Measurements from ENCODE around the gene ALG2.
A peak's percentile ranks its signal among the peaks of the same experiment; 100 is the strongest.
"Not testable (repeated sequence)": the region's sequence is repeated elsewhere in the genome, so short reads cannot be mapped to it uniquely, and the experiment has no call there.

The ALG2 gene

GRCh38 chr9:99197987-99198386, 23.8 kb downstream of the ALG2 start:
- intact Hi-C loops (cut with DNase I), result no loop called here
- DNase-seq, result peak in 4 of 42 donors; percentile 15 to 46 (median 19)

DNA sequence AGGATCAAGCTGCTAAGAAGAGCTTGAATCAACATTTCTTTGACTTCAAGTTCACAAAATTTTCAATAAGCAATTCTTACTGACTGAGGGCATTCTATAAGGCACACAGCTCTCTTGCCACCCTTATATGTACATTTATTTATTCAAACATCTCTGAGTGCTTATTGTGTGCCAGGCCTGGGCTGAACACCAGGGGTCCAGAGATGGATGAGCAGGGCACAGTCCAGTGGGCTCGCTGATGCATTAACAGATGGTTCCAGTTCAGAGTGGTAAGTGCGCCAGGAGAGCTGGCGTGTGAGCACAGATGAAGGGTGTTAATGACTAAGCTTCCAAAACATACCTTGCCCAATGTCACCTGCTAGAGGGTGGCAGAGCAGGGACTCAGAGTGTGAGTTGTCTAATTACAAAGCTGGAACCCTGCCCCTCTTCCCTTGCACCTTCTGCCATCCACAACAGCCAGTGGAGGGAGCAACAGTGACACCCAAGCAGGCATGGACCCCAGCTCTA, 24.6 kb downstream of the ALG2 start:
- no peak for DNase-seq
- intact Hi-C loops (cut with DNase I), result no loop called here

- intact Hi-C loops (cut with DNase I); DNase-seq: not testable (repeated sequence)
These were observed 25.3 kb downstream of the ALG2 start for GRCh38 chr9:99196484-99196883.

DNA sequence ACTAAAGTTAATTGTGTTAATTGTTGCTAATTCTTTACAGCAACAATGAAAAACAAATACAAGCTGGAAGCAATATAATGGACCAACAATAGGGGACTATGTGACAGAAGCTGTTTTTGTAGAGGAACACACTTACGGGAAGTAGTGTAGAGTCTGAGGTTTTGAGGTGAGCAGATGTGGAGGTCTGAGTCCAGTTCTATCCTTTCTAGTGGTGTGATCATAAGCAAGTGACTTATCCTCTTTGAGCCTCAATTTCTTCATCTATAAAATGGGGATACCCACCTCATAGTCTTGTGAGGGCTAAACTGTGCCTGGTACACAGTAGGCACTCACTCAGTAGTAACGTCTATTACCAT, 28.3 kb downstream of the ALG2 start:
- DNase-seq, result no peak
- intact Hi-C loops (cut with DNase I), result no loop called here

- no peak for DNase-seq
- intact Hi-C loops (cut with DNase I), result no loop called here
These were observed 28.8 kb downstream of the ALG2 start for GRCh38 chr9:99192786-99193465.

DNA sequence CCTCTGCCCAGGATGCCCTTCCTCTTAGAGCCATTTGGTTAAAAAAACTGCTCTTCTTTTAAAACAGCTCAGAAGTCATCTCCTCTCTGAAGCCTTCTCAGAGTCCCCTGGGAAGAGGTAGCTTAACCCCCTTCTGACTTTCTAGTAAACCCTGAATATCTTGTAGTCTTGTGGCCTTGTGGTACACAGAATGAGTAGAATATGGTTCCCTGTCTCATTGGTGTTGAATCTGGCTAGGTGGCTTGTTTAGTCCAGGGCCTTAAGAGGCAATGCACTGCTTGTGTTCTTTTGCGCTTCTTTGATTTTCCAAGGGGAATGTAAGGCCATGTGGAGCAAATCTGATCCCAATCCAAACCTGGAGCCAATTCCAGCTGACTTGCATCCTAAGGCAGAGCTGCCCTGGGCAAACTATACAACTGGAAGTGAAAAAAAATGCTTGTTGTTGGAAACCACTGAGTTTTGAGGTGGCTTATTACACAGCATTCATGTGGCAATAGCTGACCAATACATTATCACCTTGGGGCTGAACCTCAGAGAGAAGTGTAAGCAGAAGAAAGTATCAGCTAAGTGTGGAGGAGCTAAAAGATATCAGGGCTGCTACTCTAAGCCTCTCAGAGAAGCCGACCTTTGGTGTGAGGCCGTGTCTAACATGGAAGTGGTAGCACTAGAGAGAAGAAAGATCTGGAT, 31.0 kb downstream of the ALG2 start:
- DNase-seq, result no peak
- intact Hi-C loops (cut with DNase I), result no loop called here

GRCh38 chr9:99189887-99190596, 31.7 kb downstream of the ALG2 start:
- no peak for DNase-seq
- intact Hi-C loops (cut with DNase I), result no loop called here

DNA sequence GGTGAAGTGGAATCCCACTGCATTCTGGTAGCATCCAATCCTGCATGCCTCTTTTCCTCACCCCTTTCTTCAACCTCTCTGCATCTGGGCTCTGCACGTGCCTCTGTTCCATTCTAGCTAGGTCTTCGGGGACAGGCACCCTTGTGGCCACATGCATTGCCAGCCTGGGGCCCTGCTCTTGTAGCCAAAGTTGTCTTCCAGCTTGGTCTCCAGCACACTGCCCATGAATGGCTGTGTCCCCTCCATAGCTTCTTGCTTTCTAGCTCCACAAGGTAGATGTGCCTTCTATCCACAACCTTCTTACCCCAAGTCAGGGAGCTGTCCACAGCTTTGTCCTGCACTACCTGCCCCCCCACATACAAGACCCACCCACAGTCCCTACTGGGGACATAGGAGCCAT, 32.6 kb downstream of the ALG2 start:
- DNase-seq, result no peak
- intact Hi-C loops (cut with DNase I), result no loop called here

GRCh38 chr9:99187311-99187710, 34.4 kb downstream of the ALG2 start:
- intact Hi-C loops (cut with DNase I), result no loop called here
- DNase-seq, result no peak

DNA sequence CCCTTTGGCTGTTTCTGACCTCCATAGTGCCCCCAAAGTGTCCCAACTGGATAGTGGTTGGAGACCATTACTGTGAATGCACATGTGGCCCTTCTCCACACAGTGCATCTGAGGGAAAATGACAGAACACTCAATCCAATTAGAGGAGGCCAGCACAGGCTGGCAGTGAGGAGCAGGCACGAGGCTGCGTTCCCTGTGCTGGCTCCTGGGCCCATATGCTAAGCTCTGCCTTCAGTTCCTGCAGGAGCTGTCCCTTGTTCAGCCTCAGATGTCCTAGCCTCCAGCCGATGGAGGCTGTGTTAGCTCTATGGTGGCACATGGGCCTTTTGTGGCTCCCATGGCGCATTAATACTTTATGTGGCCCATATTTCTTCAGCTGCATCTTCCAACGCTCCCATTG, 35.8 kb downstream of the ALG2 start:
- intact Hi-C loops (cut with DNase I), result no loop called here
- DNase-seq, result no peak

- intact Hi-C loops (cut with DNase I), result no loop called here
- no peak for DNase-seq
These were observed 36.5 kb downstream of the ALG2 start for GRCh38 chr9:99185348-99185632.

- peak; percentile 77 to 96 (median 90) for DNase-seq
- intact Hi-C loops (cut with DNase I), result no loop called here
These were observed 37.0 kb downstream of the ALG2 start for GRCh38 chr9:99184475-99185347.

DNA sequence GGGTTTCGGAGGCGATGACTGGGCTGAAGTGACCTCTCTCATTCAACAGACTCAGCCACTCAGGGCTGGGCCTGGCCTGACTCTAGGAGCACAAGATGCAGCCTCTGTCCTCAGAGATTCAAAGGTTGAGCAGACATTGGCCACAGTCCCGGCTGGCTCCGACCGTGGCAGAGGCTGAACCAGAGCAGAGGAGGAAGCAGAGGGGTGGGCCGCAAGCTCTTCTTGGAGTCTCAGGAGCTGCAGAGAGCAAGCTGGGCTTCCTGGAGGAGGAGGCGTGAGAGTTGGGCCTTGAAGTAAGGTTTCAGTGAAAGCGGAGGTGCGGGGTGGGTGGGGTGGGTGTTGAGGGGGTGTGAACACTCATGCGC, 37.6 kb downstream of the ALG2 start:
- peak in 1 of 42 donors; percentile 20 for DNase-seq
- intact Hi-C loops (cut with DNase I), result no loop called here

DNA sequence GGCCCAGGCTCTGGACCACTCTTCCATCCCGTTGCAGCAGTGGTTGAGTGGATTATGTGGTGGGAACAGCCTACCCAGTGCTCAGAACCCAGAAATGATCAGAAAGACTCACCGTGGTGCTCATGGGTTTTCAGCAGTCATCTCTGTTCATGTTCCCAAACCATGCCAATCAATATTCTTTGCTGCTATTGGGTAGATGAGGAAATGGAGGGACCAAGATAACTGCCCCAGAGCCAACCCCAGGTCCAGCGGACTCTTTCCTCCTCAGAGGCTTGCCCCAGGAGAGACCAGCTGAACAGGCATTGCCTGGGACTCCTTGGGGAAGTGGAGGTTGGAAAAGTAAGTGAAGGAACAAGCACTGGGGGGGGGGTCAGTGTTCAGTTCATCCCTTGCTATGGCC, 38.1 kb downstream of the ALG2 start:
- intact Hi-C loops (cut with DNase I), result no loop called here
- DNase-seq, result no peak

DNA sequence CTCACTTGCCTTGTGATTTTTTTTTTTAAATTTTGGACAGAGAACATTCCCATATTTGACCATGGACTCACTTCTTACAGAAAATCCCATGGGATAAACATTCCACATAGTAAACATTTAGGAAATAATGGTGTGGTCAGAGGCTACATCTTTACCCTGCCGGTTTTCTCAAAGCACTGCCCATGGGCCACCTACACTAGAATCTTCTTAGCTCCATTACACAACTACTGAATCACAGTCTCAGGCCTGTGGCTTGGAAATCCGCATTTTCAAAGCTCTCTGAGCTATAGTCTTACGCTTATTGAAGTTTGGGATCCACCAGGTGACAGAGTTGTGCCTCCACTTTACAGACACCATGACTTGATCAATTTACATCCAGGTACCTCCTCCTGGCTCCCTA, 39.4 kb downstream of the ALG2 start:
- intact Hi-C loops (cut with DNase I), result no loop called here
- DNase-seq, result no peak

DNA sequence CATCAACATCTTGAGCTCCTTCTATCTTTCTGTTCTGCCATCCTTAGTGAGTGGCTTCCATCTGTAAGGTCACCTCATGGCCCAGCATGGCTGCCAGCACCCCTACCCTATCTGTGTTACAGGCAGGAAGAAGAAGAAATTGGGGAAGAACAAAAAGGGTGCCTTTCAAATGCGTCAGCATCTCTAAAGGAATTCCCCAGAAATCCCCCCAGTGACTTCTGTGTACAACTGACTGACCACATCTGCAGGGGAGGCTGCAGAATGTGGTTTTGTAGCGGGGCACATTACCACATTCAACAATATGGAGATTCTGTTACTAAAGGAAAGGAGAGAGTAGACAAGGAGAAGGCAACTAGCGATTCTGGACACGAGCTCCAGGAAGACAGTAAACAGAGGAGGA, 40.1 kb downstream of the ALG2 start:
- no peak for DNase-seq
- intact Hi-C loops (cut with DNase I), result no loop called here

GRCh38 chr9:99181206-99181605, 40.5 kb downstream of the ALG2 start:
- intact Hi-C loops (cut with DNase I), result no loop called here
- no peak for DNase-seq

- intact Hi-C loops (cut with DNase I), result no loop called here
- DNase-seq, result no peak
These were observed 41.1 kb downstream of the ALG2 start for GRCh38 chr9:99180662-99181061.

GRCh38 chr9:99180199-99180598, 41.5 kb downstream of the ALG2 start:
- no peak for DNase-seq
- intact Hi-C loops (cut with DNase I), result no loop called here
